Mucosa of descending colon (tissue), 3 donors: ENCODE results near the gene CLTCL1. TPM values are rescaled to one million over a fixed set of nuclear protein-coding genes. Genes with fewer than 3 reads are reported as not detected.

Experiments
- ATAC-seq: fragments of 200-7000 bp; cut with Tn5 transposase; one replicate; pipeline ENCODE4 v1.9.1; 2020; ENCODE audit warnings: mild to moderate bottlenecking, moderate library complexity
- DNase-seq, 3 donors: peaks; one replicate each; pipeline ENCODE4 v3.0.0-alpha.2; 2020
- H3K36me3 ChIP-seq: fragments of 200-600 bp; one replicate; pipeline ENCODE4 v1.8.0; 2021; ENCODE audit warnings: low read depth, mild to moderate bottlenecking
- H3K4me1 ChIP-seq: fragments of 200-600 bp; one replicate; pipeline ENCODE4 v1.8.0; 2021; ENCODE audit warnings: low read depth, mild to moderate bottlenecking
- H3K4me3 ChIP-seq: fragments of 200-600 bp; one replicate; pipeline ENCODE4 v1.8.0; 2021; ENCODE audit warnings: mild to moderate bottlenecking
- H3K9me3 ChIP-seq: fragments of 200-600 bp; one replicate; pipeline ENCODE4 v1.8.0; 2021; ENCODE audit warnings: mild to moderate bottlenecking
- CTCF ChIP-seq: fragments of 200-600 bp; IDR thresholded peaks from one replicate; pipeline ENCODE4 v1.8.0; 2022; ENCODE audit warnings: antibody characterized with exemption, mild to moderate bottlenecking
- intact Hi-C, 2 donors: fragments of 100-400 bp; cut with DNase I in 1 of 2; cut with micrococcal nuclease in 1 of 2; formaldehyde crosslinking; loops; one replicate each; pipeline versions ENCODE4 v1.11.0 to v1.11.1; 2022; cut with DNase I, micrococcal nuclease
- long read RNA-seq, 2 donors: library from polyadenylated mRNA; unstranded; transcript quantifications; one replicate each; pipeline ENCODE4 v2.0.0, GENCODE V29; 2019 to 2021
- total RNA-seq, 3 donors: library from RNA; stranded (reverse); fragmentation: NEBNext Ultra II Directional in 2 of 3; extraction: Animal tissue kit (Norgen Biotek cat#: 25700) in 2 of 3; gene quantifications; one replicate each; pipeline versions ENCODE4 v1.2.1 to v1.2.4, GENCODE V29; 2021 to 2023
- donor health status: DM: no; HTN: no; CAD: no; lungs with moderate emphysema.
- donor health status: DM: no; HTN: no; CAD: no.
- donor health status: DM: no; HTN: yes; CAD: no.

Gene CLTCL1
- 1 to 10 TPM; 3.0 to 5.9 (median 5.7) TPM for total RNA-seq
- long read RNA-seq, donor 1, full-length matches to known transcripts: 1 of 5 reads
- long read RNA-seq, donor 1, partial matches to known transcripts: 1 of 5 reads
- long read RNA-seq, donor 1, other reads (novel, unspliced or antisense): 3 of 5 reads
- long read RNA-seq, donor 2, partial matches to known transcripts: 1 of 2 reads
- long read RNA-seq, donor 2, other reads (novel, unspliced or antisense): 1 of 2 reads

- Histone ChIP-seq H3K4me3 (peak within 1 kb of the TSS; percentile 61), H3K9me3 (no peaks in the 10 kb centered on the region), H3K36me3 (no peaks in the 10 kb centered on the region), H3K4me1 (peaks cover 12% of the 10 kb centered on the region)
- ATAC-seq (peak; percentile 88), DNase-seq (peak; percentile 77 to 88 (median 87))
- TF ChIP-seq CTCF: no peak
- intact Hi-C loops: no loop called here
Observed at GRCh38 chr22:19291580-19292457, at the start of gene CLTCL1. Gene CLTCL1 (minus strand): TSS chr22:19291719. CDS start chr22:19291641, 78 bp downstream.

DNA sequence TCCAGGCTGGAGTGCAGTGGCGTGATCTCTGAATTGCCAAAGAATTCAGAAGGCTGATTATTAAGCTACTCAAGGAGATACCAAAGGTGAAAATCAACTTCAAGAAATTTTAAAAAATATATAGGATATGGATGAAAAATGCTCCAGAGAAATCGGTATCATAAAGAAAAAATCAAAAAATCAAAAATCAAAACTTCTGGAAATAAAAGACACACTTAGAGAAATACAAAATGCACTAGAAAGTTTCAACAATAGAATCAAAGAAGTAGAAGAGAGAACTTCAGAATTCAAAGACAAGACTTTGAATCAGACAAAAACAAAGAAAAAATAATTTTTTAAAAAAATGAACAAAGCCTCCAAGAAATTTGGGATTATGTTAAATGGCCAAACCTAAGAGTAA lies 45.6 kb upstream of the CLTCL1 start:
- TF ChIP-seq CTCF: no peak
- DNase-seq: no peak
- H3K36me3 ChIP-seq: no peaks in the 10 kb centered on the region
- no peak for ATAC-seq
- H3K4me1 ChIP-seq: peaks cover 9% of the 10 kb centered on the region
- H3K9me3 ChIP-seq: peaks cover 22% of the 10 kb centered on the region
- intact Hi-C loops: no loop called here
- no peak overlapping the region for H3K4me3 ChIP-seq

DNA sequence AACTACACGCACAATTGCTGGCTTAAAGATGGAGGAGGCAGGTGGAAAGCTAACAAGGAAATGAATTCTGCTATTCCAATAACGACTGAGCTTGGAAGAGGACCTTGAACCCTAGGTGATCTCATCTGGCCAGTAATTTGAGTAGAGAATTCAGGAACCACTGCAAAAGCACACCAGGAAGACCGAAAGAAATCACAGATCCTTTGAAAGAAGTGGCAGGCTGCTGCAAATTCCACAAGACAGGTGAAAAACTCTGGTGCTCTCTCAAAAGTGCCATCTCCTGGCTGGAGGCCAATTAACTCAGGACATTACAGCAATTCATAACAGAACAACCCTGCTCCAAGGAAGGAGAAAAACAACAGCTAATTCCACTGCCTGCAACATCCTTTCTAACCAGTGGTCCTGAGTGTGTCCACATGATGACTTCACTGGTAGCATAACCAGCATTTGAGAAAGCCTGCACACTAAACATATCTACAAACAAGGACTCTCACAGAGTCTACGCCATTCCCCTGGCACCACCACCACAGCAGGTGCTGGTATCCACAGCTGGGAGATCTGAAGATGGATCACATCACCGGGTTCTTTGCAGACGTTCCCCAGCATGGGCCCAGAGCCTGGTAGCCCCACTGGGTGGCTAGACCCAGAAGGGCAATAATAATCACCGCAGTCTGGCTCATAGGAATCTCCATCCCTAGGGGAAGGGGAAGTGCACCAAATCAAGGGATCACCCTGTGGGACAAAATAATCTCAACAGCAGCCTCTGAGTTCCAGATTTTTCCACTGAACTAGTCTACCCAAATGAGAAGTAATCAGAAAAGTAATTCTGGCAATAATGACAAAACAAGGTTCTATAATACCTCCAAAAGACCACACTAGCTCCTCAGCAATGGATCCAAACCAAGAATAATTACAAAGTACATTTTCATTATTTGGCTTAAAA lies 44.9 kb upstream of the CLTCL1 start:
- Histone ChIP-seq H3K36me3 (peaks cover 4% of the 10 kb centered on the region), H3K9me3 (peaks cover 22% of the 10 kb centered on the region), H3K4me1 (peaks cover 9% of the 10 kb centered on the region), H3K4me3 (no peak overlapping the region)
- intact Hi-C loops: no loop called here
- ATAC-seq (peak; percentile 100), DNase-seq (peak in 1 of 3 donors; percentile 55)
- no peak for TF ChIP-seq CTCF

GRCh38 chr22:19331975-19332374 lies 40.5 kb upstream of the CLTCL1 start:
- intact Hi-C loops: no loop called here
- ATAC-seq: no peak
- no peak overlapping the region for H3K4me3 ChIP-seq
- H3K9me3 ChIP-seq: peaks cover 8% of the 10 kb centered on the region
- no peak for DNase-seq
- H3K36me3 ChIP-seq: peaks cover 9% of the 10 kb centered on the region
- peaks cover 8% of the 10 kb centered on the region for H3K4me1 ChIP-seq
- TF ChIP-seq CTCF: no peak

DNA sequence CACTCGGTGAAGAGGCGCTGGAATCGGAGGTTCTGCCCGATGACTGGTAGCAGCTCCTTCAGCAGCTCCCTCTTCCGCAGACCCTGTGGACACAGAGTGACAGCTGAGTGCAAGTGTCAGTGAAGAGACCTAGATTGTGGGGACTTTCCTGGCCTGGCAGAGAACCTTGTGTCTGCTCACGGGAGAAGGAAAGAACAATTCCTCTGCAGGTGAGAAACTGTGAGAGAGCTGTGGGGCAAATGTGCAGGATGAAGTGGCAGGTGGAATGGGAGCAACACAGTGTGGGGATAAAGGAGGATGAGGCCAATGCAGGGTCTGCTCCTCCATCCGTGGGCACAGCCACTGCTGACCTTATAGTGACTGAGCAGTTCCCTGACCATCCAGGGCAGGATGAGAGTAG lies 40.0 kb upstream of the CLTCL1 start:
- intact Hi-C loops: no loop called here
- peaks cover 9% of the 10 kb centered on the region for H3K36me3 ChIP-seq
- peaks cover 8% of the 10 kb centered on the region for H3K9me3 ChIP-seq
- no peak overlapping the region for H3K4me3 ChIP-seq
- DNase-seq (no peak), ATAC-seq (no peak)
- peaks cover 3% of the 10 kb centered on the region for H3K4me1 ChIP-seq
- TF ChIP-seq CTCF: no peak
